IMR-90 (cell line): ENCODE measurements around the gene UNKL.

Experiments used
- CEBPB ChIP-seq: IDR thresholded peaks from 2 replicates; pipeline ENCODE4 v1.6.1; 2012; ENCODE audit warnings: low read depth, low read length, improper control_type of control experiment
- CHD1 ChIP-seq: IDR thresholded peaks from 2 replicates; pipeline ENCODE4 v1.6.1; 2012; ENCODE audit warnings: low read depth, low read length, improper control_type of control experiment
- CTCF ChIP-seq: conservative IDR thresholded peaks from 2 replicates; pipeline ENCODE4 v1.5.1; 2012; ENCODE audit warnings: mild to moderate bottlenecking, low read depth, low read length, improper control_type of control experiment
- FOS ChIP-seq: fragments of 150-350 bp; IDR thresholded peaks from 2 replicates; pipeline ENCODE4 v1.6.1; 2016; ENCODE audit warnings: low read depth, low read length
- MAZ ChIP-seq: IDR thresholded peaks from 2 replicates; pipeline ENCODE4 v1.6.1; 2012; ENCODE audit warnings: low read depth, mild to moderate bottlenecking, low read length, improper control_type of control experiment, moderate library complexity, borderline replicate concordance
- NFE2L2 ChIP-seq: fragments of 150-350 bp; IDR thresholded peaks from 2 replicates; pipeline ENCODE4 v1.6.1; 2016; ENCODE audit warnings: low read depth, mild to moderate bottlenecking, low read length
- POLR2A ChIP-seq: IDR thresholded peaks from 2 replicates; pipeline ENCODE4 v1.6.1; 2012; ENCODE audit warnings: mild to moderate bottlenecking, low read depth, low read length
- RCOR1 ChIP-seq: IDR thresholded peaks from 2 replicates; pipeline ENCODE4 v1.6.1; 2012; ENCODE audit warnings: mild to moderate bottlenecking, low read length, improper control_type of control experiment; ENCODE audit not compliant: insufficient replicate concordance
- SMC3 ChIP-seq: fragments of 150-350 bp; IDR thresholded peaks from 2 replicates; pipeline ENCODE4 v1.6.1; 2016; ENCODE audit warnings: low read depth, mild to moderate bottlenecking, antibody characterized with exemption, low read length, moderate library complexity
- USF2 ChIP-seq: fragments of 150-350 bp; IDR thresholded peaks from 2 replicates; pipeline ENCODE4 v1.6.1; 2017; ENCODE audit warnings: mild to moderate bottlenecking, antibody characterized with exemption, low read length, low read depth

DNA sequence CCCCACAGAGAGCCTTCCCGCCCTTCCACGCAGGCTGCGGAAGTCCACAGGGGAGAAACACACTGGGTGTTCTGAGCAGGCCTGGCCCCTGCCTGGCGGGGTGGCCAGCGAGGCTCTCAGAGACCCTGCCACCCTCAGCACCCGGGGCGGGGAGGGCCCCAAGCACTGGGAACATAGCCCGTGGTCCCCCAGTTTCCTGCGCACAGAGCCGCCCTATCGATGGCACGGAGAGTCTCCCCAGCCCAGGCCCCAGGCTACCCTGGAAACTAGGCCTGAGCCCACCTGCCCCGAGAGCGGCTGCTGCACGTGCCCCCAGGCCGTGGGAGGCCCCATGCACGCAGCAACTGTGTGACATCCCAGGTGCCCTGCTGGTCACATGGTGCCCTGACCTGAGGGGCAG lies 40.1 kb upstream of the UNKL start:
- TF ChIP-seq CTCF (no peak), RCOR1 (no peak), NFE2L2 (no peak), CHD1 (no peak), FOS (no peak), MAZ (no peak), CEBPB (no peak), USF2 (no peak), POLR2A (no peak), SMC3 (no peak)
